ENCODE measurements around the gene POLR2C. TPM values are rescaled to one million over a fixed set of nuclear protein-coding genes. Genes with fewer than 3 reads are reported as not detected.

POLR2C gene
- total RNA-seq, 1 experiment from 2014 or later, result 69.4 TPM

GRCh38 chr16:57452021-57452420 is 10.5 kb upstream of the POLR2C start:
- DNase-seq, result no peak
- TF ChIP-seq CTCF (IDR thresholded peaks at IDR 0.05; ENCODE audit: unreplicated experiment), result no peak
- CTCF ChIA-PET, result no interaction called here
- intact Hi-C loops (cut with micrococcal nuclease; ENCODE audit: unreplicated experiment), result no loop called here
- Mint-ChIP-seq H3K4me3 (ENCODE audit: low read depth, unreplicated experiment) (no peak overlapping the region), H3K36me3 (ENCODE audit: insufficient read depth, unreplicated experiment) (peaks cover 55% of the 10 kb centered on the region), H3K27ac (ENCODE audit: unreplicated experiment) (no peak overlapping the region), H3K27me3 (ENCODE audit: unreplicated experiment) (no peaks in the 10 kb centered on the region), H3K4me1 (ENCODE audit: low read depth, unreplicated experiment) (no peaks in the 10 kb centered on the region), H3K9me3 (ENCODE audit: low read depth, unreplicated experiment) (no peaks in the 10 kb centered on the region)
- no TSS peak for BruUV-seq (replicated peaks)

GRCh38 chr16:57462978-57463362 is 491 bp downstream of the POLR2C start:
- H3K36me3 Mint-ChIP-seq (ENCODE audit: insufficient read depth, unreplicated experiment), result peaks cover 38% of the 10 kb centered on the region
- DNase-seq, result no peak
- peak overlapping the region; percentile 68 for H3K27ac Mint-ChIP-seq (ENCODE audit: unreplicated experiment)
- H3K4me1 Mint-ChIP-seq (ENCODE audit: low read depth, unreplicated experiment), result peaks cover 15% of the 10 kb centered on the region
- CTCF ChIA-PET, result interaction anchor here (0.5 to 1.6 kb wide), 6 partner anchors 8 to 233 kb away, joined by 3 to 12 read pairs (median 4); partner anchors contain the start of genes CIAPIN1 and COQ9
- no peaks in the 10 kb centered on the region for H3K9me3 Mint-ChIP-seq (ENCODE audit: low read depth, unreplicated experiment)
- H3K4me3 Mint-ChIP-seq (ENCODE audit: low read depth, unreplicated experiment), result peak overlapping the region; percentile 79
- TF ChIP-seq CTCF (IDR thresholded peaks at IDR 0.05; ENCODE audit: unreplicated experiment), result no peak
- BruUV-seq (replicated peaks), result no TSS peak
- H3K27me3 Mint-ChIP-seq (ENCODE audit: unreplicated experiment), result no peaks in the 10 kb centered on the region
- intact Hi-C loops (cut with micrococcal nuclease; ENCODE audit: unreplicated experiment), result no loop called here

- peaks cover 15% of the 10 kb centered on the region for H3K4me1 Mint-ChIP-seq (ENCODE audit: low read depth, unreplicated experiment)
- CTCF ChIA-PET, result interaction anchor here (0.7 kb wide), 1 partner anchor 111 kb away, joined by 3 read pairs; no protein-coding TSS in a partner anchor
- peaks cover 46% of the 10 kb centered on the region for H3K36me3 Mint-ChIP-seq (ENCODE audit: insufficient read depth, unreplicated experiment)
- TF ChIP-seq CTCF (IDR thresholded peaks at IDR 0.05; ENCODE audit: unreplicated experiment), result no peak
- BruUV-seq (replicated peaks), result no TSS peak
- H3K27ac Mint-ChIP-seq (ENCODE audit: unreplicated experiment), result no peak overlapping the region
- intact Hi-C loops (cut with micrococcal nuclease; ENCODE audit: unreplicated experiment), result no loop called here
- H3K9me3 Mint-ChIP-seq (ENCODE audit: low read depth, unreplicated experiment), result no peaks in the 10 kb centered on the region
- no peak overlapping the region for H3K4me3 Mint-ChIP-seq (ENCODE audit: low read depth, unreplicated experiment)
- no peak for DNase-seq
- no peaks in the 10 kb centered on the region for H3K27me3 Mint-ChIP-seq (ENCODE audit: unreplicated experiment)
These were observed 2.0 kb downstream of the POLR2C start for GRCh38 chr16:57464523-57464922.

GRCh38 chr16:57468346-57468745 is 5.9 kb downstream of the POLR2C start:
- DNase-seq, result no peak
- TF ChIP-seq CTCF (IDR thresholded peaks at IDR 0.05; ENCODE audit: unreplicated experiment), result no peak
- CTCF ChIA-PET, result interaction anchor here (0.6 kb wide), 1 partner anchor 375 kb away, joined by 4 read pairs; no protein-coding TSS in a partner anchor
- no peaks in the 10 kb centered on the region for H3K27me3 Mint-ChIP-seq (ENCODE audit: unreplicated experiment)
- intact Hi-C loops (cut with micrococcal nuclease; ENCODE audit: unreplicated experiment), result no loop called here
- H3K27ac Mint-ChIP-seq (ENCODE audit: unreplicated experiment), result no peak overlapping the region
- H3K36me3 Mint-ChIP-seq (ENCODE audit: insufficient read depth, unreplicated experiment), result peaks cover 56% of the 10 kb centered on the region
- H3K4me1 Mint-ChIP-seq (ENCODE audit: low read depth, unreplicated experiment), result peaks cover 49% of the 10 kb centered on the region
- no peak overlapping the region for H3K4me3 Mint-ChIP-seq (ENCODE audit: low read depth, unreplicated experiment)
- H3K9me3 Mint-ChIP-seq (ENCODE audit: low read depth, unreplicated experiment), result no peaks in the 10 kb centered on the region
- no TSS peak for BruUV-seq (replicated peaks)
